ENCODE results near the gene DMRT3.
"Not testable (repeated sequence)": the region's sequence is repeated elsewhere in the genome, so short reads cannot be mapped to it uniquely, and the experiment has no call there.

The DMRT3 gene

DNA sequence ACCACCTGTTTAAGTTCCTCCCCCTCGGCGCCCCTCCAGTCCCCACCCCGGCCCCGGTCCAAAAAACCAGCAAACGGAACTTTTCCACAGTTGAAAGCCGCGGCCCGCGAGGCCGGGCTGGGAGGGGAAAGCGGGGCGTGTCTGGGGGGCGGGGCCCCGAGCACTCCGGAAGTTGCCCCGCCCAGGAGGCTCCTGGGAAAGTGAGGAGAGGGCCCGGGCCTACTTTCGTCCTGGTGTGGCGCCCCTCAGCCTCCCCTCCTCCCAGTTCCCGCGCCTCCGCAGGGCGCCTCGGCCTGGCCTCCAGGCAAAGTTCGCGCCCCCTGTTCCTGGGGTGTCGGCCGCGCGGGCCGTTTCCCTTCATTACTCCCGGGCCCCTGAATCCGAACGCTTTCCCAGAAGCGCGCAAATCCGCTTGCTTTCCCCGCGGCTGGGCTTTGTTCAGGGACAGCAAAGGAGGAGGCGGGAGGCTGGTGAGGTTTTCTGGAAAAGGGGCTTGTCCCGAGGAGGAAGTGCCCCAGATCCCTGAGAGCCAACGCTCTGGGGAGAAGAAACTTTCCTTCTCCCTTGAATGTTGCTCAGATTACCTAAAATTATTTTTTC lies 4.5 kb upstream of the DMRT3 start:
- no peak for DNase-seq

DNA sequence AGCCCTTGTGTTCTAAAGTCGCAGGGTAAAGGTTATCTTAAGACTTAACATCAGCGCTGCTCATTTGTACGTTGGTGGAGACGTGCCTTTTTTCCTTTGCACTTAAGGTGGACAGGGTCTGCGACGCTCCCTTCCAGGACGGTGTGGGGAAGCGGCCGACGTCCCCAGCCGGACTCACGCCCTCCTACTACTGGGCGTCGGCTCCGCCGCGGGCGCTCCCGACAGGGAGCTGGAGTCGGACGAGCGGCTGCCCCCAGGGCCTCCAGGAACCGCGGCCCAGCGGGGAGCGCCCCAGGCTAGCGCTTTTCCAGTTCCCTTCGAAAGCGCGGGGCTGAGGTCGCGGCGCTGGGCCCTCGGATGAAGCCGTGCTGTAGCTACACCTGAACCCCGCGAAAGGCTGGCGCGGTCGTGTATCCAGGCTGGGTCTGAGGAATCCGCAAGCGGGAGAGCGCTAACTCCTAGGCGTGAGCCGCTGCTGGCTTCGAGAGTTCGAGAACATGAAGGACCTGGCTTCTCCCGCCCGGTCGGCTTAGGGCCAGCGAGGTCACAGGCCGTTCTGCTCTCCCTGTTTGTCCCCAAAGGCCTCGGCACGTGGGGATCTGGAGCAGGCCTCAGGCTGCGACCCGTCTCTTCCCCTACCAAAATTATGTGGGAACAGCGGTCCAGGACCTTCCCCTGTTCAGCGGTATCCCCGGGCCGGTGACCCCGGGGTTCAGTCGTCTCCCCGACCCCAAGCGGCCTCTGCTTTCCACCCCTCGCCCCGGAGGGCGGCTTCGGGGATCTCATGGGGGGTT lies 3.8 kb upstream of the DMRT3 start:
- DNase-seq, result no peak

DNA sequence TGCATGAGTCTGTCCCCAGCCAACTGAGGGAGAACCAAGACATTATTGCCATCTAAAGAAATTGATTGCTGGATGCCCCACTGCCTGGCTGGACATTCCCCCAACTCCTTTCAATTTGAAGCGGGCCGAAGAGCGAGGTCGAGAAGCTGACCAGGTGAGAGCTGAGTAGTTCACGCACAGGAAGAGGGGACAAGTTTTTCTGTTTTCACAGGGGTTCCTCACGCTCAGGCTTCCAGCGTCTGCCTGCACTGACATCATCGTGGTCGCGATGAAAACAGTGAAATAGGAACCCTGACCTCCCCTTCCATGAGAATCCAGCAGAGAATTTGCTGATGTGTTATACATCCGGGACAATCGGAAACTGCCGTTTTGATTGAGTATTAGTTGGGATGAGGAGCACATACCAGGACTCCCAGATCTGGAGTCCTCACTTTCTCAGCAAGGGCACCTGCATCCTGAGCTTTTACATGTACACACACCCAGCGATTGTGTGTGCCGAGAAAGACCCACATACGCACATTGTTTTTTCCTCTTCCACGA lies 3.1 kb upstream of the DMRT3 start:
- DNase-seq, result no peak

GRCh38 chr9:974031-974995 lies 2.1 kb upstream of the DMRT3 start:
- DNase-seq, result no peak

- no peak for DNase-seq
These were observed 1.3 kb upstream of the DMRT3 start for GRCh38 chr9:974996-975739.

GRCh38 chr9:975740-976257 lies 656 bp upstream of the DMRT3 start:
- no peak for DNase-seq

- DNase-seq, result no peak
These were observed 735 bp downstream of the DMRT3 start for GRCh38 chr9:976943-977837.

- no peak for DNase-seq
These were observed 1.7 kb downstream of the DMRT3 start for GRCh38 chr9:977838-978830.

DNA sequence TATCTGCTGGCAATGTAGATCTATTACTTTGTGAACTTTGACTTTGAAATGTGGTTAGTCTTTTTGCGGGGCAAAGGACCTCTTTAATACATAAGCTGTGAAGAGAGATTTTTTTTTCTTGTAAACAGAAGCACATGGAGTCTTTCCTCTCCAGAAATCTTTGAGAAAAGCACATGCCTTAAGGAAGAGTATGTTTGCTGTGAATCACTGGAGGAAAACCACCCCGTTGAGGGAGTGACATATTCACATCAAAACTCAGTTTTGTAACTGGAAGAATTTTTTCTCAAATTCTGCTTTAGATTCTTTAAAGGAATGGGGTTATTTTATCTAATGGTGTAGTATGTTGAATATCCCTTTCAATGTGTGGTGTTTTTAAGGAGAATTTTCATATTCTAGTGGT lies 3.5 kb downstream of the DMRT3 start:
- DNase-seq, result no peak

DNA sequence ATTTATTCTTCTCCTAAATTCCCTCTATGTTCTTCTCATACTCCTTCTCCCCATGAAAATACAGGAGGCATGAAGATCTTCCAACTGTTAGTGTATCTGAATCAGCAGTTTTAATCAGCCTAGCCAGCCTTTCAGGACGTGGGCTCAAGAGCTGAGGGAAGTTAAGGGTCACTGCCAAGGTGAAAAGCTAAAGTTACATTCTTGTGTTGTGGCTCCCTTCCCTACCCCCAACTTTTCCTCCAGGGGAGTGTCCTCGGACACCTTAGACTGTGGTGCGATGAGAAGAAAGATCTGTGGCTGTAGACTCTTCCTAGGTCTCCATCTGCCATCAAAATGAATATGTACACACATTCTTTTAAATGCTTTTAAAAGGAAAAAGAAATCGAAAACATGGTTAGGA lies 4.2 kb downstream of the DMRT3 start:
- no peak for DNase-seq

- no peak for DNase-seq
These were observed 5.0 kb downstream of the DMRT3 start for GRCh38 chr9:981491-981898.

DNA sequence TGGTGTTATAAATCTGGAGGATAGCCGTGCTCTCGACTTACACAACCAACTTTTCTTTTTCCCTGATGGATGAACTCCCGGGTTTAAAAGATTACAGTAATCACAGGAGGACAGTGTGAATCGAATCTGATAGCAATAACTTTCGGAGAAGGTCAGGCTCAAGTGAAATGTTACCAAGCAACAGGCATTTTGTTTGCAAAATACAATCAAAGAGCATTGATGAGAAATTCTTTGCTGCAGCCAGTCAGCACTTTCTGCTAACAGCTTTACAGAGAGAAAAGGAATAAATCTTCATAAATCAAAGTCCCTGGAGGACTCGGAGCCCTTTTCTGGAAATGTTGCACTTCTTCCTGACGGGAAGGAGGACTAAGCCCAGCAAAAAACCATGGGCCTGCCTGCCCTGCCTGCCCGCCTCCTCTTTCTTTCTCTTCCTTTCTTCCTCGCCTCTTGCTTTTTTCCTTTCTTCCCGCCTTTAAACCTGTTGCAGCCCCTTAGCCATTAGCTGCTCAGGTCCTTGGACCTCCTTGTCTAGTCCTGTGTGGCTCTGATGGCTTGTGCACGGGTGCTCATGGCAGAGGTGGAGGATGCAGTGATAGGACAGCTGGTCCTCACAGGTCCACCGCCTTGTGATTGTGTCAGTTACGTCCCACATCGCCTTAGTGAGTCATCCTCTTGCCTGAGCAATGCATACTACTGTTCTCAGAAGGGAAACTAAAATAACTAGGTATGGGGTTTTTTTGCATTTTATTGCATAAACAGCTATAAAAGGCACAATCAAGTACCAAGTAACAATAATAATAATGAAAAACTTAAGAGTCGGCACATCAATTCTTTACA lies 6.2 kb downstream of the DMRT3 start:
- no peak for DNase-seq

GRCh38 chr9:994005-994404 lies 17.6 kb downstream of the DMRT3 start:
- no peak for DNase-seq

DNA sequence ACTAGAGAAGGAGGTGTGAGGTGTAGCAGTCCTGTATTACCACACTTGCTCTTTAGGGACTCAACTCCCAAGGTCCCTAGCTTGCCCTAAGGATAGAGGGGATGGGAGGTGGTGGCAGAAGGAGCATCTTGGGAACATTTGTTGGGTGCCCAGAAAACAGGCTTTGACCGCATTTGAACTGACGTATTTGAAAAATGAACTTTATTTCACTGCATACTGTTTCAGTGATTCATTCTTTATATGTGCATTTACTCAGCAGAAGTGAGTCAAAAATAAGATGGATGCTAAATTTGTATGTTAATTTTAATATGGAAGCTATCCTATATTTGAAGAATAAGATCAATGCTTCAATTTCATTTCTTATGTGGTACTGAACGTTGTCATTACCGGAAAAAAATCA lies 18.7 kb downstream of the DMRT3 start:
- DNase-seq, result no peak

DNA sequence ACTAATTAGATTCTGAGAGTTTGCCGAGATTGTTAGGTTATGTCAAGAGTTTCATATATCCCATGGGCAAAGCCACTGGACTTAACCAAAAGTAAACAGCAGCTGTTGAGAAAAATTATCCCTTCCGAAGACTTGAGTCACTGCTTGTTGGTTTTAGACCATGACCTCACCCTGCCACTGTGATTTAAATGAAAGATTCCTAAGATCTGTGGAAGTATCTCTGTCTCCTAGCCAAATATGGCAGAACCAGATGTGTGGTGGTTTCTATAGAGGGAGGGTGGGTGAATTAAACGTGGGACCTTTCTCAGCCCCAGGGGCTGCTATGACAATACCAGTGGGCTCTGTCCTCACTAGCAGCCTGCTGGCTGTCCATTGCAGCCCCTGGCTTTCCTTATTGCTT lies 19.3 kb downstream of the DMRT3 start:
- DNase-seq, result no peak

DNA sequence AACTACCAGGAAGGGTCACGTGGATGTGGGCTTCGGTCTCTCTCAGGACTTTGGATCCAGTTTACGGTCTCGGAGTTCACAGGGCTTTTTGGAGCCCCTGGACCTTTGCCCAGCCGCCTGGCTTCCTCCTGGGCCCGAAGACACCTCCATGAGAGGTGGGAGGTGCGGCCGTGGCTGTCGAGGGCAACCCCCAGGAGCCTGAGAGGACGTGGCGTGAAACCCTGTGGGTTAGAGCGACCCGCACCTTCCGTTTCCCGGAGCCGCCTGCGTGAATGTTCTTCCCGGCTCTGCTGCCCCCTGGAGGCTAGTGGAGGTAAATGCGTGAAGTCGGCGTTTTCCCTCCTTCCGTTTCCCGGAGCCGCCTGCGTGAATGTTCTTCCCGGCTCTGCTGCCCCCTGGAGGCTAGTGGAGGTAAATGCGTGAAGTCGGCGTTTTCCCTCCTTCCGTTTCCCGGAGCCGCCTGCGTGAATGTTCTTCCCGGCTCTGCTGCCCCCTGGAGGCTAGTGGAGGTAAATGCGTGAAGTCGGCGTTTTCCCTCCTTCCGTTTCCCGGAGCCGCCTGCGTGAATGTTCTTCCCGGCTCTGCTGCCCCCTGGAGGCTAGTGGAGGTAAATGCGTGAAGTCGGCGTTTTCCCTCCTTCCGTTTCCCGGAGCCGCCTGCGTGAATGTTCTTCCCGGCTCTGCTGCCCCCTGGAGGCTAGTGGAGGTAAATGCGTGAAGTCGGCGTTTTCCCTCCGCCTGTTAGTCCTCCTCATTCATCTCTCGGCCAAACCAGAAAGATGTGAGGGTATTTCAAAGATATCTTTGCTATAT lies 22.1 kb downstream of the DMRT3 start:
- not testable (repeated sequence) for DNase-seq

DNA sequence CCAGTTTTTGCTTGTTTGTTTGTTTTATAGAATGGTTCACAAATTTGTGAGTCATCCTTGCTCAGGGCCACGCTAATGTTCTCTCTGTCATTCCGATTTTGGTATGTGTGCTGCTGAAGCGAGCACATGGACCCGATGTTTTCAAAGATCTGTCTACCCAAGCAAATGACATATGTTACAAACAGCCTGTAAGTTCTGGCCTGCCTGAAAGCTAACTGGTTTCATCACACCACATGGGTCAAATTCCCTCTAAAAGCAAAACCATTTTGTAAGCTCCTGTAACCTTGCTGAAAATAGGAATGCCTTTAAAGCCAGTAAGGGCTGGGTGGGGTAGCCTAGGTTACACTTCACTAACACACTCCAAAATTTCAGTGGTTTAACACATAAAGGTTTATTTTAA lies 25.4 kb downstream of the DMRT3 start:
- no peak for DNase-seq

- DNase-seq, result no peak
These were observed 26.2 kb downstream of the DMRT3 start for GRCh38 chr9:1002678-1003077.

All from activated CD4-positive, alpha-beta T cell treated with anti-CD3 and anti-CD28 coated beads for 1 hour (primary cell).